Right lobe of liver (tissue), 6 donors: ENCODE measurements around the gene POU2F1. TPM values are rescaled to one million over a fixed set of nuclear protein-coding genes. Genes with fewer than 3 reads are reported as not detected.

Experiments
- ATAC-seq, 4 donors: fragments of 200-7000 bp; cut with Tn5 transposase; one replicate each; pipeline ENCODE4 v1.9.1; 2020; ENCODE audit warnings: mild to moderate bottlenecking in 4 of 4, moderate library complexity in 4 of 4
- DNase-seq, 3 donors: peaks; one replicate each; pipeline ENCODE4 v3.0.0-alpha.2; 2020
- H3K27ac ChIP-seq, 3 donors: fragments of 200-600 bp; one replicate each; pipeline ENCODE4 v1.8.0; 2022
- H3K27me3 ChIP-seq, 2 donors: fragments of 200-600 bp; one replicate each; pipeline ENCODE4 v1.8.0; 2022
- H3K36me3 ChIP-seq, 4 donors: fragments of 200-600 bp; sonication (generic) in 1 of 4; one replicate each; pipeline versions ENCODE4 v1.5.1 to v1.8.0; 2017 to 2022; ENCODE audit warnings: control low read depth in 1 of 4
- H3K4me1 ChIP-seq, 4 donors: fragments of 200-600 bp; sonication (generic) in 1 of 4; one replicate each; pipeline versions ENCODE4 v1.5.1 to v1.8.0; 2017 to 2022; ENCODE audit warnings: control low read depth in 1 of 4
- H3K4me3 ChIP-seq, 3 donors: fragments of 200-600 bp; one replicate each; pipeline ENCODE4 v1.8.0; 2022
- H3K9me3 ChIP-seq, 4 donors: fragments of 200-600 bp; sonication (generic) in 1 of 4; one replicate each; pipeline versions ENCODE4 v1.5.1 to v1.8.0; 2017 to 2022; ENCODE audit warnings: control low read depth in 1 of 4
- CTCF ChIP-seq, 4 donors: fragments of 200-600 bp in 3 of 4; fragments of 450-650 bp in 1 of 4; IDR thresholded peaks; one replicate each; pipeline versions ENCODE4 v1.5.1 to v1.8.0; 2016 to 2022; ENCODE audit warnings: antibody characterized with exemption in 4 of 4, mild to moderate bottlenecking in 2 of 4
- POLR2A ChIP-seq: fragments of 450-650 bp; IDR thresholded peaks from one replicate; pipeline ENCODE4 v1.6.1; 2017; ENCODE audit warnings: antibody characterized with exemption, mild to moderate bottlenecking
- WGBS: methylation state at CpG from one replicate; pipeline ENCODE4 v1.1.6; 2018; ENCODE audit warnings: low coverage, low lambda C conversion rate; ENCODE audit not compliant: insufficient coverage; ENCODE audit errors: missing lambda C conversion rate; 5-methylcytosine and 5-hydroxymethylcytosine counted together
- intact Hi-C, 2 donors: fragments of 100-400 bp; cut with DNase I; formaldehyde crosslinking; loops; one replicate each; pipeline versions ENCODE4 v1.11.2 to v1.14.1; 2022
- total RNA-seq, 6 experiments: library from RNA; depleted of rRNA in 2 of 6; stranded (reverse); fragments of >200 nt in 2 of 6; fragmentation: NEBNext Ultra II Directional in 3 of 6; extraction: Animal tissue kit (Norgen Biotek cat#: 25700) in 3 of 6; gene quantifications; one replicate each; pipeline versions ENCODE4 v1.1.0 to v1.2.4, GENCODE V29; 2016 to 2023
- donor health status: DM: no; HTN: yes; CAD: no.
- donor health status: DM: no; HTN: no; CAD: no.
- donor health status: DM: no; HTN: no; CAD: no.
- donor health status: DM: no; HTN: yes; CAD: no.
- donor health status: DM: no; HTN: yes; CAD: no.

Gene POU2F1
- total RNA-seq, 6 experiments from 2014 or later = 4.8 to 10.3 (median 6.2) TPM

- no peaks in the 10 kb centered on the region for H3K36me3 ChIP-seq
- ATAC-seq (no peak), DNase-seq (no peak)
- no peaks in the 10 kb centered on the region for H3K9me3 ChIP-seq
- no peak for TF ChIP-seq CTCF (IDR thresholded peaks at IDR 0.05)
- TF ChIP-seq POLR2A = no peak
- no peak overlapping the region for H3K27ac ChIP-seq
- peaks cover 0 to 9% (median 0%) of the 10 kb centered on the region in 4 donors for H3K4me1 ChIP-seq
- intact Hi-C loops = no loop called here
- WGBS = 98% methylated on average over 7 of the region's 8 CpGs
- no peaks in the 10 kb centered on the region for H3K27me3 ChIP-seq
- no peak overlapping the region for H3K4me3 ChIP-seq
Measured at GRCh38 chr1:167263344-167263743, 42.7 kb downstream of the POU2F1 start.

DNA sequence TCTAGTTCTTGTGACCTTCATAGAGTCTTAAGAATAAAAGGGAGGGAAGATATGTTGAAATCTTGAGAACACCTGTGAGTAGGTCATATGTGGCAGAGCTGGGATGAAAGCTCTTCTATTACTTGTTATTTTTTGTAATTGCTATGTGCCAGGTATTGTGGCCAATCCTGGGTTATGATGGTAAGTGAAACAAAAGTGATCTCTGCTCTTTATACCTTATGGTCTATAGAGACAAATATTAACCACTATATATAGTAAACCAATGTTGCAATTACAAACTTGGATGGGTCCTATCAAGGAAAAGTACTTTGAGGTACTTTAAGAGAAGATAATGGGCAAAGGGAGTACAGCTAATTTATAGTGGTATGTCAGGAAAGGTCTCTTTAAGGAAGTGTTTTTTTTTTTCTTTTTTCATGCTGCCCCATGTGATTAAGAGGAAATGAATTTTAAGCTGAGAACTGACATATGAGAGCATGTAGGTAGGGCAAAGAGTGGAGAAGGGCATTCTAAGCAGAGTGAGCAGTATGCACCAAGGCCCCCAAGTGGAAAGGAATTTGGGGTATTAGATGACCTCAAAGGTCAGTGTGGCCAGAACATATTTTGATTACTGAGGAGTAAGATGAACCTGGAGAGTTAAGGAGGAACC, 43.3 kb downstream of the POU2F1 start:
- intact Hi-C loops = no loop called here
- Histone ChIP-seq H3K27ac (no peak overlapping the region), H3K27me3 (no peaks in the 10 kb centered on the region), H3K36me3 (no peaks in the 10 kb centered on the region), H3K9me3 (no peaks in the 10 kb centered on the region), H3K4me1 (peaks cover 0 to 12% (median 0%) of the 10 kb centered on the region in 4 donors), H3K4me3 (no peak overlapping the region)
- DNase-seq (no peak), ATAC-seq (peak in 3 of 4 donors; percentile 40 to 51 (median 46))
- no peak for TF ChIP-seq POLR2A
- TF ChIP-seq CTCF (IDR thresholded peaks at IDR 0.05) = no peak

DNA sequence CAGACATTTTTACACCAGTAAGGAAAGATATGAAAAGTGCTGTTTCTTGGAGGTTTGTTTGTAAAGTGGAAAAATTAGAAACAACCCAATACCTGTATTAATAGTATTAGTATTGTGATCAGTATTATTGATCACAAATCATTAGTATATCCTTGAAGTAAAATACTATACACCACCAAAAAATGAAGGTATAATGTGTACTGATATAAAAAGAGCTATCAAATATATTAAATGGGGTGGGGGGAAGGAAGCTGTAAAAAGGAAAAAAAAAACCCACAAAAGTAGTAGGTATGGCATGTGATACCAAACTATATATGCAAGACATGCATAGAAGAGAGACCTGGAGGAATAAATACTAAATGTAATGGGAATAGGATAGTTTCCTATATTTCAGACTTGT, 46.3 kb downstream of the POU2F1 start:
- Histone ChIP-seq H3K27ac (no peak overlapping the region), H3K4me1 (peaks cover 0 to 20% (median 3%) of the 10 kb centered on the region in 4 donors), H3K4me3 (no peak overlapping the region), H3K36me3 (no peaks in the 10 kb centered on the region), H3K9me3 (no peaks in the 10 kb centered on the region), H3K27me3 (no peaks in the 10 kb centered on the region)
- intact Hi-C loops = no loop called here
- ATAC-seq = no peak
- no peak for TF ChIP-seq POLR2A
- no peak for DNase-seq

- TF ChIP-seq CTCF (IDR thresholded peaks at IDR 0.05) (no peak), POLR2A (no peak)
- WGBS = 42% methylated on average over 2 of the region's 2 CpGs
- H3K27ac ChIP-seq = no peak overlapping the region
- intact Hi-C loops = no loop called here
- DNase-seq (no peak), ATAC-seq (peak in 3 of 4 donors; percentile 8 to 24 (median 16))
- H3K36me3 ChIP-seq = no peaks in the 10 kb centered on the region
- no peak overlapping the region for H3K4me3 ChIP-seq
- H3K4me1 ChIP-seq = peaks cover 0 to 15% (median 3%) of the 10 kb centered on the region in 4 donors
- no peaks in the 10 kb centered on the region for H3K27me3 ChIP-seq
- H3K9me3 ChIP-seq = no peaks in the 10 kb centered on the region
Measured at GRCh38 chr1:167268347-167268787, 47.7 kb downstream of the POU2F1 start.

DNA sequence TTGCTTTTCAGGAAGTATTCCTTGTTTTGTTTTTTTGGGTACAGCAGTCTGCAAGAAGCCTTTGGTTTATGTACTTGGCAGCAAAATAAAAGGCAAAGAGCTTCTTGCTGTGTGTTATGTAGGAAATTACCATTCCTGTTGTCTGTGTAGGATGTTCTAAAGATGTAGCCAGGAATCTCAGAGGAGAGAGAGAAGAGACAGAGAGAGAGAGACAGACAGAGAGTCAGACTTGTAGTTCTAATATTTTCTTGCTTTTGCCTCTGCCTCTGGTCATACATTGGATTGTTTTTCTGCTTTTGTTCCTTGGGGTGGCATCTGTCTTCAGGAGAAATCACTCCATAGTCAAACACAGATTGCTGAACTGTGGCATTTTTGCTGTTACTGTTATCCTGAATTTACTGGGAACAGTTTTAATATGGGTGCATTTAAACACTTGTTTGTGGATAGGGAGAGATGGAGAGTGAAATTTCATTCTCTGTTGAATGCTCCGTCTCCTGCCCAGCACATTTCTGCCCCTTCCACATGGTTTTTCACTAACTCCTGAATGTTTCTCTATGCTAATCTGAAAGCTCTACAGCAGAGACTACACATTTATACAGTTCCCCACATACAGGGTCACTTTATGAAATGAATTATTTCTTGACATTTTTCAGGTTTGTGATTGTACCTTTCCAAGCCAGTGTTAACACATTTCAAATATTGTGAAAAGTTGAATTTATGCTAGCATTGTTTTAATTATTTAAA, 49.8 kb downstream of the POU2F1 start:
- peaks cover 0 to 15% (median 3%) of the 10 kb centered on the region in 4 donors for H3K4me1 ChIP-seq
- no peaks in the 10 kb centered on the region for H3K27me3 ChIP-seq
- H3K9me3 ChIP-seq = no peaks in the 10 kb centered on the region
- WGBS = 33% methylated on average over 1 of the region's 1 CpG
- no peak overlapping the region for H3K4me3 ChIP-seq
- intact Hi-C loops = no loop called here
- TF ChIP-seq CTCF (IDR thresholded peaks at IDR 0.05) (peak in 1 of 4 donors; percentile 11), POLR2A (no peak)
- DNase-seq (no peak), ATAC-seq (peak; percentile 19 to 55 (median 37))
- no peak overlapping the region for H3K27ac ChIP-seq
- no peaks in the 10 kb centered on the region for H3K36me3 ChIP-seq
